Right lobe of liver (tissue), 6 donors: ENCODE measurements around the gene ZNF692. TPM values are rescaled to one million over a fixed set of nuclear protein-coding genes. Genes with fewer than 3 reads are reported as not detected.

Experiments used
- ATAC-seq, 4 donors: fragments of 200-7000 bp; cut with Tn5 transposase; one replicate each; pipeline ENCODE4 v1.9.1; 2020; ENCODE audit warnings: mild to moderate bottlenecking in 4 of 4, moderate library complexity in 4 of 4
- DNase-seq, 3 donors: peaks; one replicate each; pipeline ENCODE4 v3.0.0-alpha.2; 2020
- H3K27ac ChIP-seq, 3 donors: fragments of 200-600 bp; one replicate each; pipeline ENCODE4 v1.8.0; 2022
- H3K27me3 ChIP-seq, 2 donors: fragments of 200-600 bp; one replicate each; pipeline ENCODE4 v1.8.0; 2022
- H3K36me3 ChIP-seq, 4 donors: fragments of 200-600 bp; sonication (generic) in 1 of 4; one replicate each; pipeline versions ENCODE4 v1.5.1 to v1.8.0; 2017 to 2022; ENCODE audit warnings: control low read depth in 1 of 4
- H3K4me1 ChIP-seq, 4 donors: fragments of 200-600 bp; sonication (generic) in 1 of 4; one replicate each; pipeline versions ENCODE4 v1.5.1 to v1.8.0; 2017 to 2022; ENCODE audit warnings: control low read depth in 1 of 4
- H3K4me3 ChIP-seq, 3 donors: fragments of 200-600 bp; one replicate each; pipeline ENCODE4 v1.8.0; 2022
- H3K9me3 ChIP-seq, 4 donors: fragments of 200-600 bp; sonication (generic) in 1 of 4; one replicate each; pipeline versions ENCODE4 v1.5.1 to v1.8.0; 2017 to 2022; ENCODE audit warnings: control low read depth in 1 of 4
- POLR2A ChIP-seq: fragments of 450-650 bp; IDR thresholded peaks from one replicate; pipeline ENCODE4 v1.6.1; 2017; ENCODE audit warnings: antibody characterized with exemption, mild to moderate bottlenecking
- WGBS: methylation state at CpG from one replicate; pipeline ENCODE4 v1.1.6; 2018; ENCODE audit warnings: low coverage, low lambda C conversion rate; ENCODE audit not compliant: insufficient coverage; ENCODE audit errors: missing lambda C conversion rate; 5-methylcytosine and 5-hydroxymethylcytosine counted together
- intact Hi-C, 2 donors: fragments of 100-400 bp; cut with DNase I; formaldehyde crosslinking; loops; one replicate each; pipeline versions ENCODE4 v1.11.2 to v1.14.1; 2022
- total RNA-seq, 6 experiments: library from RNA; depleted of rRNA in 2 of 6; stranded (reverse); fragments of >200 nt in 2 of 6; fragmentation: NEBNext Ultra II Directional in 3 of 6; extraction: Animal tissue kit (Norgen Biotek cat#: 25700) in 3 of 6; gene quantifications; one replicate each; pipeline versions ENCODE4 v1.1.0 to v1.2.4, GENCODE V29; 2016 to 2023
- TF ChIP-seq, protein P1 (sequence below), 4 donors: fragments of 200-600 bp in 3 of 4; fragments of 450-650 bp in 1 of 4; IDR thresholded peaks; one replicate each; pipeline versions ENCODE4 v1.5.1 to v1.8.0; 2016 to 2022; ENCODE audit warnings: antibody characterized with exemption in 4 of 4, mild to moderate bottlenecking in 2 of 4
- donor health status: DM: no; HTN: yes; CAD: no.
- donor health status: DM: no; HTN: no; CAD: no.
- donor health status: DM: no; HTN: no; CAD: no.
- donor health status: DM: no; HTN: yes; CAD: no.
- donor health status: DM: no; HTN: yes; CAD: no.

The ZNF692 gene
- total RNA-seq, 6 experiments from 2014 or later, result 12.2 to 18.3 (median 16.7) TPM

DNA sequence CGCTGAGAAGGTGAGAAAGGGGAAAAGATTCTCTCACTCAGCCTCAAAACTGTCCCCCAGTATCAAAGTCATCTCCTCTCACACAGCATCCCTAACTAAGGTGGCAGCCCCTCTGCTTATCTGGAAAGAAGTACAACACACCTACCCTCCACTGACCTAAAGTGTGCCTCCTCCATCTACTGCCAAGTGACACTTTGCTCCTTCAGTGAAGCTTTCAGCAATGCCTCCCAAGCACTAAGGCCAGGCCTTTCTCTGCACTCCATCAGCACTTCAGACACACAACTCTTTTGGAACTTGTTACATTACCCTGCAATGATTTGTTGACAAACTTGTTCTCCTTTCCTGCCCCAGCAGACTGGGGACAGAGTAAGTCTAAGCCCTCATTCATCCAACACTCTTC is 34.6 kb downstream of the ZNF692 start:
- Histone ChIP-seq H3K4me3 (no peak overlapping the region), H3K9me3 (no peaks in the 10 kb centered on the region), H3K36me3 (peaks cover 0 to 4% (median 0%) of the 10 kb centered on the region in 4 donors), H3K27me3 (no peaks in the 10 kb centered on the region), H3K4me1 (peaks cover 0 to 33% (median 12%) of the 10 kb centered on the region in 4 donors), H3K27ac (no peak overlapping the region)
- DNase-seq (no peak), ATAC-seq (no peak)
- intact Hi-C loops, result no loop called here
- TF ChIP-seq POLR2A, result no peak
- TF ChIP-seq, protein P1, sequence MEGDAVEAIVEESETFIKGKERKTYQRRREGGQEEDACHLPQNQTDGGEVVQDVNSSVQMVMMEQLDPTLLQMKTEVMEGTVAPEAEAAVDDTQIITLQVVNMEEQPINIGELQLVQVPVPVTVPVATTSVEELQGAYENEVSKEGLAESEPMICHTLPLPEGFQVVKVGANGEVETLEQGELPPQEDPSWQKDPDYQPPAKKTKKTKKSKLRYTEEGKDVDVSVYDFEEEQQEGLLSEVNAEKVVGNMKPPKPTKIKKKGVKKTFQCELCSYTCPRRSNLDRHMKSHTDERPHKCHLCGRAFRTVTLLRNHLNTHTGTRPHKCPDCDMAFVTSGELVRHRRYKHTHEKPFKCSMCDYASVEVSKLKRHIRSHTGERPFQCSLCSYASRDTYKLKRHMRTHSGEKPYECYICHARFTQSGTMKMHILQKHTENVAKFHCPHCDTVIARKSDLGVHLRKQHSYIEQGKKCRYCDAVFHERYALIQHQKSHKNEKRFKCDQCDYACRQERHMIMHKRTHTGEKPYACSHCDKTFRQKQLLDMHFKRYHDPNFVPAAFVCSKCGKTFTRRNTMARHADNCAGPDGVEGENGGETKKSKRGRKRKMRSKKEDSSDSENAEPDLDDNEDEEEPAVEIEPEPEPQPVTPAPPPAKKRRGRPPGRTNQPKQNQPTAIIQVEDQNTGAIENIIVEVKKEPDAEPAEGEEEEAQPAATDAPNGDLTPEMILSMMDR (IDR thresholded peaks at IDR 0.05), result no peak
- whole genome bisulfite sequencing, result 100% methylated on average over 1 of the region's 1 CpG

DNA sequence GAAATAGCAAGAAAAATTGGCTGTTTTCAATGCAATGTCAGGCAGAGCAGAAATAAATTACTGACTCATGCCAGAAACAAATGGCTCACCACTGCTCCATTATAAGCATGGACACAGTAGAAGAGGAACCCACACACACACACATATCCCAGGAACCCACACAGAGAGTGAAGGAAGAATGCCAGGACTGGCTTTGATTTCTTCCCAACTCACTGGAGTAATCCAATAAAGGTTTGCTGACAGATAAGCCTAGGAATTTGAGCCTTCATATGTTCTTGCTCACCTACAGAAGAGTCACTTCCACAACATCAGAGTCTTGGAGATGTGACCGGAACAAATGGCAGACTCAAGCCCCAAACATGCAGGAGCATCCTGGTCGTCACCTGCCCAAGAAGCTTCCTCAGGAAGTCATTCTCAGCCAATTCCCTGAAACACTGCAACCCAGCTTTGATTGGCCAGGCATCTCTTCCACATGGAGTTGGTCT is 35.3 kb downstream of the ZNF692 start:
- Histone ChIP-seq H3K4me3 (no peak overlapping the region), H3K27me3 (no peaks in the 10 kb centered on the region), H3K36me3 (peaks cover 0 to 4% (median 0%) of the 10 kb centered on the region in 4 donors), H3K4me1 (peaks cover 0 to 33% (median 12%) of the 10 kb centered on the region in 4 donors), H3K27ac (no peak overlapping the region), H3K9me3 (no peaks in the 10 kb centered on the region)
- no peak for DNase-seq
- intact Hi-C loops, result no loop called here
- WGBS, result no CpG with 5 or more reads among the region's 2 CpGs
- no peak for ATAC-seq
- TF ChIP-seq POLR2A, result no peak
- TF ChIP-seq, protein P1 (IDR thresholded peaks at IDR 0.05), result no peak

DNA sequence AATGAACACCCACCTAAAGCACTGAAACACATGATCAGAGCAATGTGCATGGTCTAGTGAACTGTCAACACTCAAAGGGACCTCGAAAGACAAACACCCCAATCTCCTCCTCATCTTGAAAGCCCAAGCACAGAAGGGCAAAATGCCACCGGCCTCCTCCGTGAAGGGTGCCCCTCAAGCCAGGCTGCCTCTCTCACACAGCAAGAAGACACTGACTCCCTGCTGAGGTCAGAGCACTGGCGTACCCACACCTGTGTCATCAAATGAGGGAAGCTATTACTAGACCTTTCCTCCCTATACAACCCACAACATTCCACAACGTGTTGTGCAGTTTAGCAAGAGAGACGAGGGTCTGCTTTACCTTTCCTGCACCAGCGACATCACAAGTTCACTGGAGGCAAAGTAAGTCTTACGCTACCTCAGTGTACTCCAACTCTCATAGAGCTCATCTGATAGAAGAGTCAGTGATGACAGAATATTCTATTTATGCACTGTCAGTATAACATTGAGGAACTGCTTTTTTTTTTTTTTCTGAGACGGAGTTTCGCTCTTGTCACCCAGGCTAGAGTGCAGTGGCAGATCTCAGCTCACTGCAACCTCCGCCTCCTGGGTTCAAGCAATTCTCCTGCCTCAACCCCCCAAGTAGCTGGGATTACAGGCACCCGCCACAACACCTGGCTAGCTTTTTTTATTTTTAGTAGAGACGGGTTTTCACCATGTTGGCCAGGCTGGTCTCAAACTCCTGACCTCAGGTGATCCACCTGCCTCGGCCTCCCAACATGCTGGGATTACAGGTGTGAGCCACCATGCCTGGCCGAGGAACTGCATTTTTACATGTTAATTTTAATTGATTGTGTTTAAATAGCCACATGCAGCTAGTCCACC is 36.5 kb downstream of the ZNF692 start:
- Histone ChIP-seq H3K9me3 (no peaks in the 10 kb centered on the region), H3K27ac (no peak overlapping the region), H3K4me3 (no peak overlapping the region), H3K36me3 (peaks cover 0 to 4% (median 0%) of the 10 kb centered on the region in 4 donors), H3K4me1 (peaks cover 0 to 33% (median 11%) of the 10 kb centered on the region in 4 donors), H3K27me3 (no peaks in the 10 kb centered on the region)
- DNase-seq (no peak), ATAC-seq (no peak)
- intact Hi-C loops, result no loop called here
- WGBS, result 68% methylated on average over 11 of the region's 15 CpGs
- TF ChIP-seq POLR2A, result no peak
- TF ChIP-seq, protein P1 (IDR thresholded peaks at IDR 0.05), result no peak

- ATAC-seq (no peak), DNase-seq (no peak)
- Histone ChIP-seq H3K27me3 (no peaks in the 10 kb centered on the region), H3K27ac (no peak overlapping the region), H3K4me3 (no peak overlapping the region), H3K36me3 (peaks cover 0 to 5% (median under 1%) of the 10 kb centered on the region in 4 donors), H3K4me1 (peaks cover 0 to 29% (median 8%) of the 10 kb centered on the region in 4 donors), H3K9me3 (no peaks in the 10 kb centered on the region)
- no peak for TF ChIP-seq POLR2A
- TF ChIP-seq, protein P1 (IDR thresholded peaks at IDR 0.05), result no peak
- intact Hi-C loops, result no loop called here
- WGBS, result 88% methylated on average over 1 of the region's 7 CpGs
Measured at GRCh38 chr1:248821641-248822040, 37.2 kb downstream of the ZNF692 start.
